HepG2 (cell line): ENCODE results near the gene OGFOD3. TPM values are rescaled to one million over a fixed set of nuclear protein-coding genes. Genes with fewer than 3 reads are reported as not detected.
A peak's percentile ranks its signal among the peaks of the same experiment; 100 is the strongest.

Source experiments
- ADNP ChIP-seq: sonication (generic); formaldehyde crosslinking; IDR thresholded peaks from 2 replicates; pipeline ENCODE4 v1.4.0; 2020; ENCODE audit warnings: missing genetic modification reagents
- FOSL1 ChIP-seq: sonication (generic); formaldehyde crosslinking; IDR thresholded peaks from 2 replicates; pipeline ENCODE4 v1.9.0; 2021; ENCODE audit warnings: missing genetic modification reagents, borderline replicate concordance
- FOSL2 ChIP-seq: sonication (generic); formaldehyde crosslinking; IDR thresholded peaks from 2 replicates; pipeline ENCODE4 v1.4.0; 2020; ENCODE audit warnings: missing genetic modification reagents
- FOXO1 ChIP-seq: sonication (generic); formaldehyde crosslinking; IDR thresholded peaks from 2 replicates; pipeline ENCODE4 v1.4.0; 2020; ENCODE audit warnings: missing genetic modification reagents
- HNRNPLL ChIP-seq: fragments of 200-400 bp; formaldehyde crosslinking; IDR thresholded peaks from 2 replicates; pipeline ENCODE4 v1.6.1; 2017; ENCODE audit warnings: mild to moderate bottlenecking, low read depth, low read length; ENCODE audit not compliant: poor library complexity, severe bottlenecking
- IKZF1 ChIP-seq: fragments of 450-650 bp; IDR thresholded peaks from 2 replicates; pipeline ENCODE4 v1.7.1; 2016
- MXI1 ChIP-seq: IDR thresholded peaks from 3 replicates; pipeline ENCODE4 v1.6.1; 2012; ENCODE audit warnings: low read depth, low read length, inconsistent platforms, borderline replicate concordance
- NCOA5 ChIP-seq: sonication (generic); formaldehyde crosslinking; IDR thresholded peaks from 2 replicates; pipeline ENCODE4 v1.4.0; 2020; ENCODE audit warnings: missing genetic modification reagents
- REPIN1 ChIP-seq: sonication (generic); formaldehyde crosslinking; IDR thresholded peaks from 2 replicates; pipeline ENCODE4 v1.8.0; 2022; ENCODE audit warnings: missing genetic modification reagents, low read depth, mild to moderate bottlenecking, borderline replicate concordance
- SATB2 ChIP-seq: sonication (generic); formaldehyde crosslinking; IDR thresholded peaks from 2 replicates; pipeline ENCODE4 v1.5.0; 2020; ENCODE audit warnings: missing genetic modification reagents
- SOX6 ChIP-seq, 2 experiments: fragments of 450-650 bp in 1 of 2; sonication (generic) in 1 of 2; formaldehyde crosslinking in 1 of 2; IDR thresholded peaks; 2 replicates each; pipeline versions ENCODE4 v1.4.0 to v1.6.1; 2017 to 2020; ENCODE audit warnings: antibody characterized with exemption in 1 of 2, mild to moderate bottlenecking in 1 of 2, missing genetic modification reagents in 1 of 2
- SP140L ChIP-seq: sonication (generic); formaldehyde crosslinking; IDR thresholded peaks from 2 replicates; pipeline ENCODE4 v1.4.0; 2020; ENCODE audit warnings: missing genetic modification reagents, borderline replicate concordance
- ZBTB7B ChIP-seq: sonication (generic); formaldehyde crosslinking; IDR thresholded peaks from 2 replicates; pipeline ENCODE4 v1.4.0; 2020; ENCODE audit warnings: missing genetic modification reagents
- ZNF3 ChIP-seq: IDR thresholded peaks from 2 replicates; pipeline ENCODE4 v1.7.0; 2017; ENCODE audit warnings: inconsistent platforms
- ZNF350 ChIP-seq: sonication (generic); formaldehyde crosslinking; IDR thresholded peaks from 2 replicates; pipeline ENCODE4 v1.4.0; 2020; ENCODE audit warnings: mild to moderate bottlenecking, low read depth, missing genetic modification reagents, borderline replicate concordance
- ZNF672 ChIP-seq: sonication (generic); formaldehyde crosslinking; IDR thresholded peaks from 2 replicates; pipeline ENCODE4 v1.8.1; 2022; ENCODE audit warnings: missing genetic modification reagents
- ZNF782 ChIP-seq: sonication (generic); formaldehyde crosslinking; IDR thresholded peaks from 2 replicates; pipeline ENCODE4 v1.4.0; 2020; ENCODE audit warnings: missing genetic modification reagents, mild to moderate bottlenecking, borderline replicate concordance
- polyA plus RNA-seq, 8 experiments: library from polyadenylated mRNA; depleted of rRNA in 3 of 8; stranded (reverse) in 7 of 8; unstranded in 1 of 8; fragments of >200 nt; fragmentation: Illumina TruSeq in 4 of 8; extraction: Trizol in 4 of 8; gene quantifications; 2 replicates each; pipeline versions ENCODE4 v1.2.1 to v1.2.3, GENCODE V29; 2011 to 2016; ENCODE audit warnings: low read depth in 4 of 8, missing spikeins in 1 of 8, mixed read lengths in 1 of 8; ENCODE audit not compliant: insufficient read depth in 1 of 8
- total RNA-seq, 5 experiments: library from RNA; depleted of rRNA; stranded (reverse); fragments of >200 nt; fragmentation: Illumina TruSeq; extraction: Trizol; gene quantifications; 2 replicates each; pipeline ENCODE4 v1.2.3, GENCODE V29; 2016; ENCODE audit warnings: low read depth in 1 of 5
- TF ChIP-seq, protein P1 (sequence below): sonication (generic); formaldehyde crosslinking; IDR thresholded peaks from 2 replicates; pipeline ENCODE4 v1.9.0; 2022; ENCODE audit warnings: low read depth, missing genetic modification reagents
- TF ChIP-seq, protein P2 (sequence below): sonication (generic); formaldehyde crosslinking; conservative IDR thresholded peaks from 2 replicates; pipeline ENCODE4 v1.4.0; 2020; ENCODE audit warnings: missing genetic modification reagents
- TF ChIP-seq, protein P3 (sequence below): sonication (generic); formaldehyde crosslinking; IDR thresholded peaks from 2 replicates; pipeline ENCODE4 v1.4.0; 2020; ENCODE audit warnings: mild to moderate bottlenecking, missing genetic modification reagents

OGFOD3 gene
- total and polyA plus RNA-seq, 2 of the 13 experiments (the other 11 are each of a cell fraction or from before 2014, with no cell fraction given): 40.0 to 42.1 TPM

DNA sequence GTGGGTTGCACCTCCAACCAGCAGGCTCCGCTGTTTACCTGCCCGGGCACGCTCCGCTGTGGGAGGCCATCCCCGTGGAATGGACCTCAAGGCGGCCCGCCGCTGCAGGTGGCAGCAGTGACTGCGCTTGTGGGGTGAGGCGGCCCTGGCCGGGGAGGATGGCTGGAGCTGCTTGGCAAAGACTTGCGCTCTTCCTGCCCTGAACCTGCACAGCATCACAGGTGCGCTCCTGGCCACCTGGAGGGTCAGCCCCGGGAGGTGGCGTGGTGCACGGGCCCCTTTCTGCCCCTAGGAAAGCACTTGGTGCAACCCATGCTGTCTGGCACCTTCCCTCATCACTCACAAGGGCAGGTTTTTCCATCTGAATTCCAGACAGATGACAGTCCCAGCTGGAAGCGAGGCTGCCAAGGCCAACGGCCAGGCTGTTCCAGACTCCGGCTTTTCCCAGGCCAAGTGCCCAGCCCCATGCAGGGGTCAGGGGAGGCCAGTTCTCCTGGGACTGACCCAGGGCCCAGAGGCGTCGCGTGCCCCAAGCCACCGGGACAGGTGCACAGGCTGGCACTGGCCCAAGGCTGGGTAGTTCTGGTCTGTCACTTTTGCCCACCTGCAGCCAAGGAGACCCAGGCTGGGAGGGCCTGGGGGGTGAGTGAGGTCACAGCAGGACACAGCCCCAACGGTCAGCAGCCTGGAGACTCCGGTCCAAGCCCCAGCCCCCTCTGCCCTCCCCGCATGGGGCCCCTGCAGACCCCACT is 33.5 kb downstream of the OGFOD3 start (continued):
- TF ChIP-seq HNRNPLL (peak; percentile 50), ZNF672 (CRISPR knock-in tag) (no peak), NCOA5 (CRISPR knock-in tag) (no peak), ZNF350 (no peak), ZBTB7B (no peak), ZNF3 (CRISPR knock-in tag) (no peak), MXI1 (no peak), FOXO1 (peak; percentile 44), IKZF1 (no peak), SOX6 (IDR thresholded peaks at IDR 0.05) (no peak), SOX6 (CRISPR knock-in tag; IDR thresholded peaks at IDR 0.05) (peak; percentile 66; the same call in 1 of the 2 replicates), SATB2 (CRISPR knock-in tag) (no peak), FOSL1 (peak; percentile 62; the same call in 1 of the 2 replicates), REPIN1 (peak; percentile 80; the same call in 1 of the 2 replicates), ADNP (CRISPR knock-in tag) (no peak), SP140L (CRISPR knock-in tag) (no peak), FOSL2 (CRISPR knock-in tag) (peak; percentile 89), ZNF782 (CRISPR knock-in tag) (0 out of 2 replicates have a peak, but pooled peaks have one; percentile 12)
- TF ChIP-seq, protein P1, sequence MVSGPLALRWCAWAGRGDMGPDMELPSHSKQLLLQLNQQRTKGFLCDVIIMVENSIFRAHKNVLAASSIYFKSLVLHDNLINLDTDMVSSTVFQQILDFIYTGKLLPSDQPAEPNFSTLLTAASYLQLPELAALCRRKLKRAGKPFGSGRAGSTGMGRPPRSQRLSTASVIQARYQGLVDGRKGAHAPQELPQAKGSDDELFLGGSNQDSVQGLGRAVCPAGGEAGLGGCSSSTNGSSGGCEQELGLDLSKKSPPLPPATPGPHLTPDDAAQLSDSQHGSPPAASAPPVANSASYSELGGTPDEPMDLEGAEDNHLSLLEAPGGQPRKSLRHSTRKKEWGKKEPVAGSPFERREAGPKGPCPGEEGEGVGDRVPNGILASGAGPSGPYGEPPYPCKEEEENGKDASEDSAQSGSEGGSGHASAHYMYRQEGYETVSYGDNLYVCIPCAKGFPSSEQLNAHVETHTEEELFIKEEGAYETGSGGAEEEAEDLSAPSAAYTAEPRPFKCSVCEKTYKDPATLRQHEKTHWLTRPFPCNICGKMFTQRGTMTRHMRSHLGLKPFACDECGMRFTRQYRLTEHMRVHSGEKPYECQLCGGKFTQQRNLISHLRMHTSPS (CRISPR knock-in tag): peak; percentile 85
- TF ChIP-seq, protein P2, sequence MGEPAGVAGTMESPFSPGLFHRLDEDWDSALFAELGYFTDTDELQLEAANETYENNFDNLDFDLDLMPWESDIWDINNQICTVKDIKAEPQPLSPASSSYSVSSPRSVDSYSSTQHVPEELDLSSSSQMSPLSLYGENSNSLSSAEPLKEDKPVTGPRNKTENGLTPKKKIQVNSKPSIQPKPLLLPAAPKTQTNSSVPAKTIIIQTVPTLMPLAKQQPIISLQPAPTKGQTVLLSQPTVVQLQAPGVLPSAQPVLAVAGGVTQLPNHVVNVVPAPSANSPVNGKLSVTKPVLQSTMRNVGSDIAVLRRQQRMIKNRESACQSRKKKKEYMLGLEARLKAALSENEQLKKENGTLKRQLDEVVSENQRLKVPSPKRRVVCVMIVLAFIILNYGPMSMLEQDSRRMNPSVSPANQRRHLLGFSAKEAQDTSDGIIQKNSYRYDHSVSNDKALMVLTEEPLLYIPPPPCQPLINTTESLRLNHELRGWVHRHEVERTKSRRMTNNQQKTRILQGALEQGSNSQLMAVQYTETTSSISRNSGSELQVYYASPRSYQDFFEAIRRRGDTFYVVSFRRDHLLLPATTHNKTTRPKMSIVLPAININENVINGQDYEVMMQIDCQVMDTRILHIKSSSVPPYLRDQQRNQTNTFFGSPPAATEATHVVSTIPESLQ (CRISPR knock-in tag): no peak
- TF ChIP-seq, protein P3, sequence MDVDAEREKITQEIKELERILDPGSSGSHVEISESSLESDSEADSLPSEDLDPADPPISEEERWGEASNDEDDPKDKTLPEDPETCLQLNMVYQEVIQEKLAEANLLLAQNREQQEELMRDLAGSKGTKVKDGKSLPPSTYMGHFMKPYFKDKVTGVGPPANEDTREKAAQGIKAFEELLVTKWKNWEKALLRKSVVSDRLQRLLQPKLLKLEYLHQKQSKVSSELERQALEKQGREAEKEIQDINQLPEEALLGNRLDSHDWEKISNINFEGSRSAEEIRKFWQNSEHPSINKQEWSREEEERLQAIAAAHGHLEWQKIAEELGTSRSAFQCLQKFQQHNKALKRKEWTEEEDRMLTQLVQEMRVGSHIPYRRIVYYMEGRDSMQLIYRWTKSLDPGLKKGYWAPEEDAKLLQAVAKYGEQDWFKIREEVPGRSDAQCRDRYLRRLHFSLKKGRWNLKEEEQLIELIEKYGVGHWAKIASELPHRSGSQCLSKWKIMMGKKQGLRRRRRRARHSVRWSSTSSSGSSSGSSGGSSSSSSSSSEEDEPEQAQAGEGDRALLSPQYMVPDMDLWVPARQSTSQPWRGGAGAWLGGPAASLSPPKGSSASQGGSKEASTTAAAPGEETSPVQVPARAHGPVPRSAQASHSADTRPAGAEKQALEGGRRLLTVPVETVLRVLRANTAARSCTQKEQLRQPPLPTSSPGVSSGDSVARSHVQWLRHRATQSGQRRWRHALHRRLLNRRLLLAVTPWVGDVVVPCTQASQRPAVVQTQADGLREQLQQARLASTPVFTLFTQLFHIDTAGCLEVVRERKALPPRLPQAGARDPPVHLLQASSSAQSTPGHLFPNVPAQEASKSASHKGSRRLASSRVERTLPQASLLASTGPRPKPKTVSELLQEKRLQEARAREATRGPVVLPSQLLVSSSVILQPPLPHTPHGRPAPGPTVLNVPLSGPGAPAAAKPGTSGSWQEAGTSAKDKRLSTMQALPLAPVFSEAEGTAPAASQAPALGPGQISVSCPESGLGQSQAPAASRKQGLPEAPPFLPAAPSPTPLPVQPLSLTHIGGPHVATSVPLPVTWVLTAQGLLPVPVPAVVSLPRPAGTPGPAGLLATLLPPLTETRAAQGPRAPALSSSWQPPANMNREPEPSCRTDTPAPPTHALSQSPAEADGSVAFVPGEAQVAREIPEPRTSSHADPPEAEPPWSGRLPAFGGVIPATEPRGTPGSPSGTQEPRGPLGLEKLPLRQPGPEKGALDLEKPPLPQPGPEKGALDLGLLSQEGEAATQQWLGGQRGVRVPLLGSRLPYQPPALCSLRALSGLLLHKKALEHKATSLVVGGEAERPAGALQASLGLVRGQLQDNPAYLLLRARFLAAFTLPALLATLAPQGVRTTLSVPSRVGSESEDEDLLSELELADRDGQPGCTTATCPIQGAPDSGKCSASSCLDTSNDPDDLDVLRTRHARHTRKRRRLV: no peak
